ENCODE results near the gene CTBP2.

Gene CTBP2

DNA sequence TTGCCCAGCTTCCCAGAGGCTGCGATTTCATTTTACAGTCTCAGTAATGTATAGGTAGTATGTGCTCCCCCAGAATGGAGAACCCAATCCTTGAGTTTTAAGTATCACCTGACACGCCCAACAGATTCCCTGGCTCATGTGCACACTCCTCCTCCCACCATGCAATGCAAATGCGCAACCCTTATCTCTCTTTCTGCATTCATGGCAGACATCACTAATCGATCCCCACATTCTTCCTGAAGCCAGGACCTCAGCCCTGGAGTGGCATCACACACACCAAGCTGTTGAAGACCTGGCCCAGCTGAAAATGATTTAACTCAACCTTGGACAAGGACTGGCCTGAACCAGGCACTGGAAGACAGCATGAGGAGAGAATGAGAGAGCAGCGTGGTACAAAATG lies 150.0 kb downstream of the CTBP2 start:
- DNase-seq (ENCODE audit: low read depth in 2 of 2) = no peak

DNA sequence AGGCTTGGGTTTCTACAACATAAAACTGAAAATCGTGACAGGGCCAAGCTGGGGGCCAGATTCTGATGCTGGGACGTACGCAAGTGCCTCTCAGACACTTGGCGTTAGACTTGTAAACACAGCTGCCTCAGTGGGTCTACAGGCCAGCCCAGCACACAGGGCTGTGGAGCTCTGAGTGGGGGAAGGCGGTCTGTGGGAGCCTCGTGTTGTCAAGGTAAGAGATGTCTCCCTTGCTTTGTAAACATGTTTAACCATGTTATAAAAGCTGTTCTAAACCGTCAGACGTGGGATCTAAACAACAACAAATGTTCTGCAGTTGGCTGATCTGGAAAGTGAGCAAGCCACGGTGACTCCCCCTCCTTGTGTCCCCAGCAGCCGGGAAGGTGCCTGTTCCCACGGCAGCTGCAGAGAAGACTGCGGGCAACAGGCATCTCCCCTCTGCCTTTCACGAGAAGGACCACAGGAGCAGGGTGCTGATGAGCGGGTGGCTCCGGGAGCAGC lies 150.7 kb downstream of the CTBP2 start:
- no peak for DNase-seq (ENCODE audit: low read depth in 2 of 2)

DNA sequence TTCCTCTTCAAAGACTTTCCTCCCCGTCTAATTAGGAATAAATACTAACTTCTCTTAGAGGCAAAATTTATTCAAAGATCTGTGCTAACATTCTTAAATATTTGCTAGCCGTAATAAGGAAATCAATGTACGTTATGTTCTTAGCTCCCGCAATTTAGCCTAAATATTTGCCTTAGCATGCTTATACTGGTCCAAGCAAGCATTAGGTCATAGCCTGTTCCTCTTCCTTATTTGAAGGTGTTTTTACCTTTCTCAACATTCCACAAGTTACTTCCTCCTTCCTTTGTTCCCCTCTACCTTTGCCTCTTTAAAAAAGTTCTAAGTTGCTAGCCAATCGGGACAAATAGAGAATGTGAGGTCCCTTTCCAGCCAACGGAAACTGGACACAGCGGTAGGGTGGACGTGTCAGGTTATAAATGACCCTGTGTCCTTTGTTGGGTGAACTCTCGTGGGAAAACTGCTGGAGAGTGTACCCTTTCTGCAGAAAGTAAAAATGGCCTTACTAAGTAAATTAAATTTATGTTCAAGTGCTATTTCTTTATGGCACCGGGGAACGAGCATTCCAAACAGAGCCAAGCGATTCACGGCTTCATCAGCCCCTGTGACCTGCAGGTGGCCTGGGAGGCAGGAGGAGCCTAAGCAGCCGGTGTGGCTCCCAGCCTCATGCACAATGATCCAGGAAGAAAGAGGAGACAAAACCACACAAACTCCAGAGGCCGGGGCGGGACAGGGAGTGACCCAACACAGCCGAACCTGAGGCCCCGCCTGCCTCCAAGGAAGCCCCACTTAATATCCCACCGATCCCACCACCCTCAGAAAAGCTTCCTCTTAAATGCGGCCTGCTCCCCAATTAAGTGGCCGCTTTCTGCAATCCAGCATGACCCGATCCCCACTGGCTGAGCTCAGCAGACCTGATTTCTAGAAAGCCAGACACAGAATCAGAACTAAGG lies 151.4 kb downstream of the CTBP2 start:
- no peak for DNase-seq (ENCODE audit: low read depth in 2 of 2)

DNA sequence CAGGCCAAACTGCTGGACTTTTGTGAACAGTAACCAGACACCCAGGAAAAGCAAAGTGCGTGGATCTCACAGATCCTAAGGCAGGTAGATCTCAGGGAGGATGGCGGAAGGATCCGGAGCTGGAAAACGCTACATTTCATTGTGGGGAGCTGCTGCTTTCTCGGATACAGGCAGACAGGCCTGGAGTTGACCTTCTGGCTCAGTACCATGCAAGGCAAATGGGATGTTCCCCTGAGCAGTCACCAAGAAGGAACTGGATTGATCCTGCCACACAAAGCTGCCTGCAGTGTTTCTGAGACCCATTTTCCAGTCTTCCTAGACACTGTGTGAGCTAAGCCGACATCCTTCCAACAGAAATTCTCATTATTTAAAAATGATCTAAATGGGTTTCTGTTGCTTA lies 152.9 kb downstream of the CTBP2 start:
- no peak for DNase-seq (ENCODE audit: low read depth in 2 of 2)

DNA sequence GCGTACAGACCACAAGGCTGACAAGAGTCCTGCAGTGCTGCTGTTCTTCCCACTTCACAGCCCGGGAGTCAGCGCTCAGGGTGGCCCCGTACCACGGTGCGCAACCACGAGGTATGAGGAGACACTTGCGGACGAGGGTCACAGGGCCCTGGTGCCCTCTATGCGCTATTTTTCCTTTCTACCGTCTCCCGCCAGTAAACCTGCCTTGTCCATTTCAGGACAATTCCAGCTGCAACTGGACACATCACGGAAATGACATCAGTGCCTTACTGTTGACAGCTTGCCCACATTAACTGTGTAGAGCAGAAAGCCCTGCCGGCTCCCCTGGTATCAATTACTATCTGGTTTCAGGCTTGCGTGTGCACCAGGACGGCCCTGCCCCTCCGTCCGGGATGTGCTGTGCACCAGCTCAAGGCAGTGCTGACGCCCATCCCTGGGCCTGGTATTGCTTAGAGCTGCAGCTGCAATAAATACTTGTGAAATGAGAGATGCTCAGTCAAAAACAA lies 153.4 kb downstream of the CTBP2 start:
- no peak for DNase-seq (ENCODE audit: low read depth in 2 of 2)

DNA sequence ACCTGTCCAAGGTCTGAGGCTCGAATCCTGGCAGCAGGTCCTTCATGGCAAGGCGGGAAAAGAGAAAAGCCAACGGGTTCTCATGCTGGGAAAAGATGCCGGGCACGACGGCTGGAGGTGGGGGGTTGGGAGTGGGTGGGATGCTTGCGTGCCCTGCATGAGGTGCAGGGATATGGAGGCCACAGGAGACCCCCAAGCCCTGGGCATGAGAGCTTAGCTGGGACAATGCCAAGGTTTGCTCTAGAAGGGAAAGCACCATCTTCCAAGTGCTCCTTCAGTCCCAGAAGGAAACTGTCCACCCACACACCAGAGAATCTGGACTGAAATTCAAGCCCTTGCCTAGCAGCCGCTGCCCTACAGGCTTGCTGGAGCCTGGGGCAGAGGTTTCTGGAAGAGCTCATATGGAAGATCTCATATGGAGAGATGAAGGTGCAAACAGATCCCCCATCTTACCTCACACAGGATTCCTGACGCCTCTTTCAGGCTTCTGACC lies 154.1 kb downstream of the CTBP2 start:
- no peak for DNase-seq (ENCODE audit: low read depth in 2 of 2)

DNA sequence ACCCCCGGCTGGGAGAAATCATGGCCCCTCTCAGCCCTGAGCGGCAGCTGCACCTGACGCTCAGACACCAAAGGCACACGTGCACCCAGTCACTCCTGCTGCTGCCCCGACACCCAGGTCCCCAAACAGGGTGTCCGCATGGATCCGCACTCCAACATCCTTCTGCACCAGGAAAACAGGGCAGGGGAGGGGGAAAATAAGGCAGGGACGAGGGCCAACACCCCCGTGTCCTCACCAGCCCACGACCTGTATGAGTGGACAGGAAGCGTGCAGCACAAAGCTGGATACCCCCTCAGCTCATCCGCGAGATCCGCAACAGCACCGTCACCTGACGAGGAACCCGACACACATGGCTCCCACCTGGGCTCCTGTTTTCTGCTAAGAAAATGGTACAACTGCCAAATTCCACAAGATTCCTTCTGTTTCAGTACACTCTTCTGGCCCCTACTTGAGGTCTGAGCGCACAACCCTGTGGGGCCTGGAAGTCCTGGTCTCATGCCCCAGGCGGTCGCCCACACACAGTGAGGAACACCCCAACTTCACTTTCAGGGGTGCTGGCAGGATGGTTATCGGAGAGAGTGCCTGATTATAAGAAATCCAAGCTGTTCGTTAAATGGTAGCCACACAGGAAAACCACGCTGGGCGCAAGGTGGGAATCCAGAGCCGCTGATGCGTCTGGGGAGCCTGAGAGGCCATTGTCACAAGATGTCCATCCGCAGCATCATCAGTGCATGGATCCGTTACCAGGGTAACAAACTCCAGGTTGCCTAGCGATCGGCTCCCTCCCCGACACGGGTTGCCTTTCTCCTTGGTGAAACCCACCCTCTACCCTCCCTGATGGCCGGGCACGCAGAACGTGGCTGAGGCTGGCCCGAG lies 154.8 kb downstream of the CTBP2 start:
- DNase-seq (ENCODE audit: low read depth in 2 of 2) = no peak

DNA sequence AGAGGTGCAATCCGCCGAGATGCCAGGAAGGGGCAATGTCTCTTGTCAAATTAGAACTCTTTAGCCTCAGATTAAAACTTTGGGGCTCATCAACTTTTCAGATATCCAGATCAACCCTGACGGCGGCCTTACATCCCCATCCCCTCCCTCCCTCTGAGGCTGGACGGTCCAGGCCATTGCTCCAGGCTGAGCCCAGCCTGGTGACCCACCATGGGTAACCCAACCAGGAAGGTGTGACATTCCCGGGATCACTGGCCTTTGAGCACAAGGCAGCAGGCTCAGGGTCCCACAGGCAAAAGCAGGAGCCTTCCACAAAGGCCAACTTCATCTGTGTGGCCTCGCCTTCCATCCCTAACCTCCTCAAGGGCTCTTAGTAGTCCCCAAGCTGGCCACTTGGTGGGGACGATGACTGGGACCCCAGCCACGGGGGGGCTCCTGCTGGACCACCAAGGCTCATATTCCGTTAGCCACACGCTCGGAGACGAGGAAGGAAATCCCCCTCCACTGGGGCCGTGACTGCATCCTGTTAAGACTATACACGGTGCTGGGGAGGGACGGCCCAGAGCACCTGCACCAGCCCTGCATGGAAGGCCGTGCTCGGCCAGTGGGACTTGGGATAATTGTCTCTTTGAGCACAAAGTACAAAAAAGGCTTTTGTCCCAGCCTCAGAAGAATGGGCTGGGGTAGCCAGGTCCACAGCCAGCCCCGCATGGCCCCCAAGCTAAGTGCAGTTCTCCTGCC lies 155.6 kb downstream of the CTBP2 start:
- DNase-seq (ENCODE audit: low read depth in 2 of 2) = no peak

DNA sequence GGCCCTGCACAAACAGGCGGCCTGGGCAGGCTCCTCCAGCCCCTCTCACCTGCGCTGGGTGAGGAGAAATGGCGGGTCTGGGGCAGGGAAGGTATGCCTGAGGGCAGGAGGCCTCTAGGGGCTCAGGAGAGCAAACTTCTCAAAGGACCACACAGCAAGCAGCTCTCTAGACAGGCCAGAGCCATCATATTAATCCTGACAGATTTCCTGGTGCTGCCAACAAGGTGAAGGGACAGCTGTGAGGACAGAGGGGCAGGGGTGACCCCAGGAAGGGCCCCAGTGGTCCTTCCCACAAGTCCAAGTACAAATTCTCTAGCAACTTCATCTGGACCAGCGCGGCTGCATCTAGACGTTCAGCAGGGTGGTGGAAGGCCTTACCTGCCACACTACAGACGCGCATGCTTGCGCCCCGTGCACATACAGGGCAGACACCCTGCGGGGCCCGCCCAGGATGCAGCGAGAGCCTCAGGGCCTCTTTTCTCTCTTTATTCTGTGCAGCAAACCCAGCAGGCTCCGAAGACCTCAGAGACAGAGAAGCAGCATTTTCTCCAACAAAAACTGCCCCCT lies 156.4 kb downstream of the CTBP2 start:
- DNase-seq (ENCODE audit: low read depth in 2 of 2) = no peak

DNA sequence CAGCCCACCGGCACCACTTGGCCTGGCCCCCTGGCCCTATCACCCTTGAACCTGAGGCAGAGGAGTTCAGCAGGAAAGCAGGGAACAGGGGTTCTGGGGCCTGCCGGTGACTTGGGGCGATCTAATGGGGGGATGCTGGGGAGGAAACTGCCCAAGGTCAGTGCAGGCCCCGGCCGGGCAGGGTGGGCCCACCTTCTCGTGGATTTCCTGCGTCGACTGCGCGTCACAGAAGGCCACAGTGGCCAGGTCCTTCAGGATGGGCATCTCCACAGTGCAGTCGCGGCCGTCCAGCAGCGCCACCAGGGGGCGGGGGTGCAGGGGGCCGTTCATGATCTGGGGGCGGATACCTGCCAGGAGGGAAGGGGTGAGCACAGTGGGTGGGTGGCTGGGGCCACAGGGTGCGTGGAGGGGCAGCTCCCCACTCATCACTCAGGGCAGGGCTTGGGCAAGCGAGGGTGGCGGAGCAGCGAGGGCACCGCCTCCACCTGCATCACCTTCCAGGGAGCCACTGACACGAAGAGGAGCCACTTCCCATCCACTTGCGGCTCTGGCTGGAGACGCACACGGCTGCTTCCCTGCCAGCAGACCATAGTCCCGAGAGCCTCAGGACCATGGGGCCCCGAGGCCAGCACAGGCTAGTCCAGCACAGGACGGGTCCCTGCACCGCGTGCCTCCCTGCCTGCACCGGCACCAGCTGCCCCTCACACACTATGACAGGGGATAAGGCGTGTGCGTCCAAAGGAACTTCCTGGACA lies 157.0 kb downstream of the CTBP2 start:
- no peak for DNase-seq (ENCODE audit: low read depth in 2 of 2)

DNA sequence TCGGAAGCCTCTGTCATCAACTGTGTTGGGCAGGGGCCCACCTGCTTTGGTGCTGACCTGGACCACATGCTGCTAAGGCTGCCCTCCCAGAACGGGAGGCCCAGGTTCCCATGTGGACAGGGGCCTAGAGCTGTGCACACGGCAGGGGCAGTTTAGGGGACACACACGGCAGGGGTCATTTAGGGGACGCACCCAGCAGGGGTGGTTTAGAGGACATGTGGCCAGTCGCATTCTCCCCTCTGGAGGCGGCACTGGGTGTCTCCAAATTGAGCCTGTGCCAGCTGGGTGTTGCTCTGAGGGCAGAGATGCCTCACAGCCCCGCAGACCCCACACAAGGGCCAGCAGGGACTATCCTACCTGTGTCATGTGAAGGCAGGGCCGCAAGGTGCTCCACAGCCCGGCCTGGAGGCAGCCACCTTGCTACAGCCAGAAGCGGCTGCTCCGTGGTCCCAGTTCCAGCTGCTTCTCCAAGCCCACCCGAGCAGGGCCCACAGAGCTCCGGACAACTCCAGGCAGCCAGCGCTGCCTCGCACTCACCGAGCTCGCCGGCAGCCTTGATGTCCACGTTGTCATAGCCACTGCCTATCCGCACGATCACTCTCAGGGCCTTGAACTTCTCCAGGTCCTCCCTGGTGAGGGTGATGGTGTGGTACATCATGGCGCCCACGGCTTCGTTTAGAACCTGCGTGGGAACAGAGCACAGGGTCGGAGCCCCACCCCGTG lies 157.8 kb downstream of the CTBP2 start:
- no peak for DNase-seq (ENCODE audit: low read depth in 2 of 2)

DNA sequence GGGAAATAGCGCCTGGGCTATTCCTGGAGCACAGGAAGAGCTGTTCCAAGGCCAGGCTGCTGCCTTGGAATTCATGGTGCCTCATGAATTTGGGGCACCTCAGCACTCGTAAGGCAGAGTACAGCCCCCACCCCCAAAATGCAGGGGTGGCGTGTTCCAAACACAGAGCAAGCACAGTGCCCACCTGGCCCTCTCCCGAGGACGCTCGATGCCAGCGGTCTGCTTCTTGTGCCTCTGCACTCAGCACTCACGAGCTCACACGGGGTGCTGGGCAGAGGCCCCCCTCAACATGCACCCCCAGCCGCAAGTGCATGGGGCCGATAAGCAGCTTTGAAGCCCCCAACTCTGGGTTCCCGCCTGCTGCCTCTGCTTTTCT lies 158.3 kb downstream of the CTBP2 start:
- no peak for DNase-seq (ENCODE audit: low read depth in 2 of 2)

DNA sequence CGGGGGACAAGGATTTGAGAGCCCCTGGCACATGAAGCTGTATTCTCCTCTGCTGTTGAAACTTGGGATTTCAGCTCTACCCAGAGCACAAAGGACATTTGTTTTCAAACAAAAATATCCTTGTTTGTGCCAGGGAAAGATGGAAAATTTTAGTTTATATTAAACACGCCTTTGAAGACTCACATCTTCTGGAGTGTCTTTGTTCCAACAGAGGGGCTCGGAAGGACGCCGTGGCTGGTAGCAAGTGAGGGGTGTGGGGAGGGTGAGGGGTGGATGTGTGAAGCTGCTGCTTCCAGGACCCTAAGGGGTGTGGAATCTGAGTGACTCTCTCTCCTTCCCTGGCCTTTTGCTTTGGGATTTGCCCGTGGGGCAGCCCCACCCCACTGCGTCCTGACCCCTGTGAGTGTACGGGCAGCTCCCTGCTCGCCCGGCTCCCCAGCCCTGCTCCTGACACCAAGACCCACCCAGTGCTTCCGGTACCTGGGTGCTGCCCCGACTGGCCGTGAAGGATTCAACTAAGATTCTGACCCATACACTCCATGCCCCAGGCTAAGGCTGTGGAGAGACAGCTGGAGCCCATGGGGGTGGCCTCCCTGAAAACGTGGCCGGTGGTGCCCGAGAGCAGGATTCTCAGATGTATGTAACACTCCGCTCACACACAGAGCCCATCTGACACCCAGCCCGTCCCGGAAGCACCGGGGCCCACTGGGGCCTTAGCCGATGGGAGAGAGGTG lies 158.9 kb downstream of the CTBP2 start:
- no peak for DNase-seq (ENCODE audit: low read depth in 2 of 2)

DNA sequence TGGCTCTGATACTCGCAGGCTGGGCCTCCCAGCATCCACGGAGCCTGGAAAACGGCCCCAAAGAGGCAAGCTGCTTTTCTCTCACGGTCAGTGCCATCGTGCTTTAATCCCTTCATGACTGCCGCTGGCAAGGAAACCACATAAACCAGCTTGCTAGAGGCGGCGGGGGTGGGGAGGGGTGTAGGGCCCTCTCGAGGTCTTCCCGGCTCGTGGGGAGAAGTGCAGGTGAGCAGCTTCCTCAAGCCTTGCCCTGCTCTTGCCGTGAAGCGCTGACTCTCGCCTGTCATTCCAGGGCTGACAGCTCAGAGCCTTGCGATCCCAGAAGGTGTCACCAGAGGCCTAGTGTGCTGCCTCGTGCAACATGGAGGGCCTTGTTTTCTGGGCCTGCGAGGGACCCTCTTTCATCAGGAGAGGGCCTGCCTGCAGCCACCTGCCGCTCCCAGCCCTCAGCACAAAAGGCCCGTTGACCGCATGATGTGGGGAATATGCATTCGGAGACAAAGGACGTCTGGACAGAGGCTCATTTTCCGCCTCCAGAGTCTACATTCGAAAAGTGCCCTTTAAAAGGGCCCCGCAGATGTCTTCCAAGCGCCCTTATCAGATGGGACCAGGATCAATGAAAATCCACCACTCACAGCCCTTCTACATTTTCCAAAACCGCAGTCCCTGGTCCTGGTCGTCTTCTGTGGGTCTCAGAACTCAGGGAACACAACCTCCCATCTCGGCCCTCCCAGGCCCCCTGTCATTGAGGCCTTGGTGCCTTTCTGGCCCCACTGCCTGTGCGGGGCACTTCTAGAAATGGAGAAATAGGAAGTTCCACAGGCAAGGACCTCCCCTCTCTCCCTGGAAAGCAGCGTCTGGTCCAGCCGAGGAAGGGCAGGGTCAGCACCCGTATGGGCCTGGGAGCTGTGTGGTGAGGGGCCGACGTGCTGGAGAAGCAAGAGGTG lies 159.7 kb downstream of the CTBP2 start:
- DNase-seq (ENCODE audit: low read depth in 2 of 2) = no peak

DNA sequence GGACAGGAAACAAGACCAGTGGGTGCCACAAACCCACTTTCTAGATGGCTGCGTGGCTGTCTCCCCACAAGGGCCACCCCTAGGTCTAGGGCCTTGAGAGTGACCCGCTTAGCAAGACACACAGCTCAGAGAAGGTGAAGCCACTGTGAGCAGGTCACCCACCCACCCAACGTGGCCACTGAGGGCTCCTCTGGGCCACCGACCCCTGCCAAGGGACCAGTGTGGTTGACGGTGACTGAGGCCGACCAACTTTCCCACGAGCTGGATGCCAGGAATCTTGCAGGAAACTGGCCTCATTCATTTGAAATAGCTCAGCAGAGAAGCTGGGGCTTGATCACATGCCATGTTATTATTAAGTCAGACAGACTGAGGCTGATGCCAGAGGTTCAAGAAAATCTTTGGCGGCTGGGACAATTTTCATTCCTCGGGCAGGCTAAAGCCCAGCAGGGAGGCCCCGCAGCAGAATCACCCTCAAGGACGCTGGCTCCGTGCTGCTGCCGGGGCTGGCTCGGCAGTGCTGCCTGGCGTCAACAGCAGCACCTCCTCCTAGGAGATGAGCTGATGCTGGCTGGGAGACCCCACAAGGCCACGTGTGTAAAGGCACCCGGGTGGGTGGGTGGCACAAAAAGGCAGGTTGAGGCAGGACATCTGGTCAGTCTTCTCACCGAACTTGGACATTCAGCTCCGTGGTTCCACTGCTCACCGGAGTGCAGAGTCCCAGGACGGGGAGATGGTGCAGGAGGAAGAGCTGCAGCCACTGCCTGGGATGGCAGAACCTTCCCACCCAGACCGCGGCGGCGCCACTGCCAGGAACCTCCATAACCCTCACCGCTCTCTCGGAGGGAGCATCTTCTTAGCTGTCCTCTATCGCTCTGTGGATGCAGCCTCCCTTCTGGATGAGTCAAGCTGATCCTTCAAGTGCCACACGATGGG lies 160.7 kb downstream of the CTBP2 start:
- DNase-seq (ENCODE audit: low read depth in 2 of 2) = no peak

DNA sequence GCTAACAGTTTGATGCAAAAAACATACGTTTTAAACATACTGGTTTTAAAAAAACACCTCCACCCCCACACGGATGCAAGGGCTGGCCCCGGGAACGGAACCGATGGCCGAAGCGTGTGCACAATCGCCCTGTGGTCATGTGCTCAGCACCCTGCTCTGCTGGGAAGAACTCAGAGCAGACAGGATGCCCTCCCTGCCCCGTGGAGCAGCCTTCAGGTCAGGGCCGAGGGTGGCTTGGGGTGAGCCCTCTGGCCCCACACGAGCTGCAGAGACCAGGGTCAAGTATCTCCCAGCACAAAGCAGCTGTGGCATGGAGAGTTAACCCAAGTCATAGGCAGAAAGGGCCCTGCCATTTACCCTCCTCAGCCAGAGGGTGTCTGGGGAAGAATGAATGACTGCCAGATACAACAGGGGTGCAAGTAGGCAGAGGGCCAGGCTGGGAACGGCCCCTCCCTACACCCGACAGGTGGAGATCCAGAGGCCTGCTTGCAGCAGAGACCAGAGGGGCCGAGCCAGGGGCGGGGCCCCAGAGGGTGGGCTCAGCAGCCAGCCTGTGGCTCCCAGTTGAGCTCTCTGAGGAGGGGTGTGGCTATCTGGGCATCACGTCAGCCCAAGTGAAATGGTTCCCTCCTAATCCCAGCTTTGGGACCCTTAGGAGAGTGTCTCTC lies 161.6 kb downstream of the CTBP2 start:
- DNase-seq (ENCODE audit: low read depth in 2 of 2) = no peak
